ENCODE measurements around the gene ID4.
A peak's percentile ranks its signal among the peaks of the same experiment; 100 is the strongest.

Gene ID4, protein sequence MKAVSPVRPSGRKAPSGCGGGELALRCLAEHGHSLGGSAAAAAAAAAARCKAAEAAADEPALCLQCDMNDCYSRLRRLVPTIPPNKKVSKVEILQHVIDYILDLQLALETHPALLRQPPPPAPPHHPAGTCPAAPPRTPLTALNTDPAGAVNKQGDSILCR

DNA sequence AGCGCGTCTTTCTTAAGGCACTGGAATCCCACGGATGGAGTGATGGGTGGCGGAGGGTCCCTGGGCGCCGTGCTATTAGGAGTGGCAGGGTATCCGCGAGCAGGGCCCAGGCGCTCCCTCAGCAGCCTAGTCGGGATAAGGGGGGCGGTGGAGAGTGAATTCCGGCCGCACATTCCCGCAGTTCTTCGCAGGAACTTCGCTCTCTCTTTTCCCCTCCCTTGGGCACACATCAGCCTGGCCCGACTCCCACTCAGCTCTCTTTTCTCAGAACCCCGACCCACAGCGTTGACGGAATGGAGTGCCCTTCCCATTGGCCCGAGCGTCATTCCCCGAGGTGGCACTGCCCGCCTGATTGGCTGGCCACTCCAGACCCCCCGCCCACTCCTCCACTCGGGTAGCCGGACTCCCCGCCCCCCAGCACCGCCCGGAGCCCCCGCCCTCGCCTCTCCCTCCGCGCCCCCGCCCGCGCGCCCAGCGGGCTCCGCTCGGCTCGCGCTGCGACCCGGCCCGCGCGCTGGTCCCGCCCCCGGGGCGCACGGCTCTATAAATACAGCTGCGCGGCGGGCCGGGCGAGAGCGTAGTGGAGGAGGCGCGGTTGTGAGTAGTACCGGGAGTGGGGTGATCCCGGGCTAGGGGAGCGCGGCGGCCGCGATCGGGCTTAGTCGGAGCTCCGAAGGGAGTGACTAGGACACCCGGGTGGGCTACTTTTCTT lies at the start of gene ID4:
ID4 (plus strand) TSS at position 572 of the 712 bp plus-strand sequence. CDS start 385 bp downstream, outside the sequence.
- no peak for DNase-seq

DNA sequence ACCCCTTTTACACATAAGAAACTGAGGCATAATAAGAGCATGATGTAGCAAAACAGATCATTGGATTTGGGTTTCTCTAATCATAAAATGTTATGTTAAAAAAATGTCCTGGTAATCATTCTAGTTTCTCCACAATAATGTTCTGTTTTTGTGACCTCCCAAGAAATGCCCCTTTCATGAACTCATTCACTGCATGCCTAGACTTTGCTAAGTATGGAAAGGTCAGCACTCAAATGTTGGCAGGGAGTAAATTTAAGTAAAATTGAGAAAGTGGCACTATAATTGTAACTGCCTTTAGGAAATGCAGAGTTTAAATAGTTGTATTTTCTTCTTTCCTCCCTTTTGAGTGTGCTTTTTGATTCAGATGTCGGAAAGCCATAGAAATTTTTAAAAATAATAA lies 48.5 kb upstream of the ID4 start:
- no peak for DNase-seq

GRCh38 chr6:19789100-19789803 lies 47.9 kb upstream of the ID4 start:
- DNase-seq, result no peak

DNA sequence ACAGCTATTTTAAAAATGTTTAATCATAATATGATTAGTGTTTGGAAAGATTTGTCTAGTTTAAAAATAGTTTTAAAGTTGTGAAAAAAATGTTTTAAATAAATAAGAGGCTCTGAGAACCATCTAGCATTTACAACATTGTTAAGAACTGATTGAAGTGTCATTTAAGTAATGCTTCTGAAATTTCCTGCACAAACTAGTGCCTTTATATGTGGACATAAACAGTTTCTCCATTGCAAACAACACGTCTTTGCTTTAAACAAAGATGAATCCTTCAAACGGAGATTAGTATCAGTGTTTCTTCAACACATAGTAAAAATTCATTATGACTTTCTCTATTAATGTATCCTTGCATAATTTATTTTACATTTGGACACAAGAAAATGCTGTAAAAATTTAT lies 45.9 kb upstream of the ID4 start:
- DNase-seq, result no peak

GRCh38 chr6:19795211-19795610 lies 42.0 kb upstream of the ID4 start:
- DNase-seq, result no peak

DNA sequence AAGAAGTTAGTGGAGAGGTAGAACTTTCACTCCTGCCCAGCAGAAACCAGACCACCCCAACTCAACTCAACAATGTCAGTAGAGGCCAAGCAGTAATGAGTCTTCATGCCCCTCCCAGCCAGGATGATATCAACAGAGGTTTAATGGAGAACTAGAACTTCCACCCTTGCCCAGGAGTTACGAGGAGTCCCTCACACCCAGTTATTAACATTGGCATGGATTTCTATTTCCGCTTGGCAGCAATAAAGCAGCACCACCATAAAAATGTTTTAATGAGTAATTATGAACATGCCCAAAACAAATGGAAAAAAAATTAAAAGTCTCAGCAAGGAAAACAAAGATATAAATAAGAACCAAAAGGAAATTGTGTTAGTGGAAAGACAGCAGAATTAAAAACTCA lies 40.7 kb upstream of the ID4 start:
- DNase-seq, result no peak

- no peak for DNase-seq
Observed at GRCh38 chr6:19798362-19798761, 38.8 kb upstream of the ID4 start.

- no peak for DNase-seq
Observed at GRCh38 chr6:19802656-19803055, 34.5 kb upstream of the ID4 start.

DNA sequence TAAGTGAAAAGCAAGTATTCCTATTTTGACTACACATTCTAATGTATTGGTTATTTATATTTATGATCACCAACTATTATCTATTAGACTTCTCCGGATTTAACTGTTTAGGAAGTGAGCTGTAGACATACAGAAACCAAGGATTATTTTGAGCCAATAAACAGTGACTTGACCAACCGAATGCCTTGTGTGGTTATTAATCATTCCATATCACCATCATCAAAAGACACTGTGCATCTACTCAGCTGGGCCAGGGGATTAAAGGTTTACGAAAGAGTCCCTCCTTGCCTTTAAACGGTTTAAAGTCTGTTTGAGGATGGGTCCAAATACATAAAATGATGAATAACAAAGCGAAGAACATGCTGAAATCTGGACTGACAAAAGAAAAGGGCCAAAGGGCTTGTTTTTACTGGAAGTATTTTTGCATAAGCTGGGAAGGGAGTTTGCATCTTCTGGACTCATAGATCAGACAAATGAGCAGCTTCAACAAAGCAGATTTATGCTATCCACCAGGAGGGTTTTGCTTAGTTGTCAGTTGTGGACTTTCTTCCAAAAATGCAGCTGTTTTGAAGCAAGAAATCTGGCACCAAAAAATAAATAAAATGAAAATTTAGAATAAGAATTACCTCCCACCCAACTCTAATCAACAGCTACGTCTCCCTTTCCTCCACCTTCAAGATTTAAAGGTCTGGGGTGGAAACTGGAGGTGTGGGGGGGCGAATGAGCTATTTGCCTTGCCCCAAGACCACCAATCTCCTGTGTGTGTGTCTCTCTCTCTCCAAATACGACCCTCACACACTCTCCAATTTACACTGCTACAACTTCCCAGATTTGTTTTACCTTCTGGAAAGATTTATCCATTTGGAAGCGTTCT lies 33.6 kb upstream of the ID4 start:
- no peak for DNase-seq

GRCh38 chr6:19804205-19805128 lies 32.7 kb upstream of the ID4 start:
- DNase-seq, result peak; percentile 66 to 73

DNA sequence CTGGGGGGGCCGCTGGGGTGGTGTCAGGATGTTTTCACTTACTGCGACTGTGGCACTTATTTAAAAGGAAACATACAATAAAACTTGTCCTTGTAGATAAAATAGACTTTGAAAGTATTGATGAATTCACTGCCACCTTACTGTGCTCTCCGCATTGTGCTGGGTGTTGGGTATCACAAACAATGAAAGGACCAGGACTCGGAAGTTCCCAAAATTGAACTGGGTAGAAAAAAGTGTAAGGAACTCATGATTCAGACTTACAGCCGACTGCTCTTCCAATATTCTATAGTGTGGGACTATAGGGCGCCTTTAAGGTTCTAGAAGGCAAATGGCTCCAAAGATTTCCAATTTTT lies 32.1 kb upstream of the ID4 start:
- DNase-seq, result no peak

DNA sequence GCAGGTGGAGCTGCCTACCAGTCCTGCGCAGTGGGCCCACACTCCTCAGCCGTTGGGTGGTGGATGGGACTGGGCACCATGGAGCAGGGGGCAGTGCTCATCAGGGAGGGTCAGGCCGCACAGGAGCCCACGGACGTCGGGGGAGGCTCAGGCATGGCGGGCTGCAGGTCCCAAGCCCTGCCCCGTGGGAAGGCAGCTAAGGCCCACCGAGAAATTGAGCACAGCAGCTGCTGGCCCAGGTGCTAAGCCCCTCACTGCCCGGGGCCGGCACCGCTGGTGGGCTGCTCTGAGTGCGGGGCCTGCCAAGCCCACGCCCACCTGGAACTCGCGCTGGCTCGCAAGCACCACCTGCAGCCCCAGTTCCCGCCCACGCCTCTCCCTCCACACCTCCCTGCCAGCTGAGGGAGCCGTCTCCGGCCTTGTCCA lies 30.2 kb upstream of the ID4 start:
- DNase-seq, result no peak

DNA sequence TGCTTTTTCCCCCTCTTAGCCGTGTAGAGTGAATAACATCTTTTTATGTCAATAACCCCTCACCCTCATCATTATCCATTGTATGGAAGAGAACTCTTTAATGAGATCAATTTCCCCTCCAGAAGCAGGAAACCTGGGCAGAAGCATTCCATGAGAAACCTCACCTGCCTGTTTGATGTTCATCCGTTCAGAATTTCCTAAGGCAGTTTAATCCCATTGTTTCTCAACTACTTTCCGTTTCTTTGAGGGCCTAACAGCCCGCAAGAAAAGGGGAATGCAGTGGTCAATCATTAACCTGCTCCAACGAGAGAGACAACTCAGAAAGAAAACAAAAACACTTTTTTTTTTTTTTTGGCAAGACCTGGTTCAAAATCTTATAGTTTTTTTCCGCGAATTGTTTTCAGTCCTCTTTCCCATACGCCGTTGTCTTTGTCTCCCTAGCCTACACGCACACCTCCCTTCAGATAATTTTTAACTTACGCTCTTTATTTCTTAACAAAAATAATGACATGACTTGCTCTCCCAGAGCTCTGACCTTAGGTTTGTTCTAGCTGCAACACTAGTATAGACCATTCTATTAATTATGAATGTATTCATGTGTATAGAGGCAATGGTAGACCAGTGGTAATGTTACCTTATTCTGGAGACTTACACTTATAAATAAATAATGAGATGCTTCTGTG lies 25.6 kb upstream of the ID4 start:
- no peak for DNase-seq

- no peak for DNase-seq
Observed at GRCh38 chr6:19812512-19813119, 24.6 kb upstream of the ID4 start.

GRCh38 chr6:19818805-19819204 lies 18.4 kb upstream of the ID4 start:
- no peak for DNase-seq

DNA sequence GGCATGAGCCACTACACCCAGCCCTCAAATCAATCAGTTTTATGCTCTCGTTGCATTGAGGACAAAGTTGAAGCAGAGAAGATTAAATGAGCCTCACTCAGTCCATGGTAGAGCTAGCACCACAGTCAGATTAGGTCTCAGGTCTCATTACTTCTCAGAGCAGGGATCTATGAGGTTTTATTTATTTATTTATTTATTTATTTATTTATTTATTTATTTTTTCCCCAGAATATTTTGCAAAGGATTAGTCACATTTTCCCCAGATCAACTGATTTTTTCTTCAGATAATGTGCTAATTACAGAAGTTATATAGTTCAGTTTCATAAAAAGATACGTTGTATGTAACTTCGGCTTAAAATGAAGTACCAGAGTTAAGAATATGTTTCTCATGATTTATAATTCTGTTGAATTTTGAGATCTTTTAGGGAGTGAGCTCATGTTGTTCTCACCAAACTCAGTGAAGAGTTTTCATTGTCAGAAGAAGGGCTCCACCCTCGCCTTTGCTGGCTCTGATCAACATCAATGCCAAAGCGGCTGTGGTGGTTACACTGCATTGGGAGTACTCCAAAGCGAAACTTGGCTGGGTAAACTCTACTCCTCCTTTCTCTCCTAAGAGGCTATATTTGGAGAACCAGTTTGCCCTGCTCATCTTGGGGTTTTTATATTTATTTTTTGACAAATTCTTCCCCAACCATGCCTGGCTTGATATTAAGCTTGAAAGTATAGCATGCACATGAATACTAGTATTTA lies 12.9 kb upstream of the ID4 start:
- DNase-seq, result no peak

DNA sequence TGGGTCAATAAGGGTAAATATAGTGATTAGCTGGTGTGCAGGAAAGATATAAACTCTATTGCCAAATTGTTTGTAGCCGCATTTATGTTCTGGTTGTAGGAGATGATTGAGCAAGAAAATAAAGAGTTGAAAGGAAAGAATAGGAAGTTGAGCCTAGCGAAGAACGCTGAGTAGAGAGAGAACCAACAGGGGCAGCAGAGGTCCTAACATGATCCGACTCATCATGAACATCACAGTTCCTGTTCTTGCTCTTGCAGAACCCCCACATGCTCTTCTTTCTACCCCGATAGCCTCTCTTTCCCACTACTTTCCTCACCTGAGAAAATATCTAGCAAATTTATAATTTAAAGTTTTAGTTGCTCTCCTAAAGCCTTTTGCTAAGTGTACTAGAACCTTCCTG lies 9.9 kb upstream of the ID4 start:
- no peak for DNase-seq

- DNase-seq, result no peak
Observed at GRCh38 chr6:19827903-19828302, 9.3 kb upstream of the ID4 start.

GRCh38 chr6:19830171-19830570 lies 7.0 kb upstream of the ID4 start:
- no peak for DNase-seq

DNA sequence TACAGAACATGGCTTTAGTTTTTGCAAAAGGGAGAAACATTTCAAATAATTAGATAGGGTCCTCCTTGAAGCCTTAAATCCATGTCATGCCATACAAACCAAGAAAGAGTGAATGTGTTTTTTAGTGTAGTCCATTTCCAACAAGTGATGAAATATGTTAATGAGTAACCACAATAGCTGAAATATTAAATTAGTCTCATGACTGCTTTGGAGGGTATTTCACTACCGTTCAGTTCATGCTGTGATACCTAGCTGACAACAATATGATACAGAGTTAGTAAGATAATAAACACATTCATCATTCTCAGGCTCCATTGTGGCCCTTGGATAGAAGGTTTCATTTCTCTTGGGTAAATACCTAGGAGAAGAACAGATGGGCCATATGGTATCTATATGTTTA lies 5.8 kb upstream of the ID4 start:
- DNase-seq, result no peak
